NCI-H1048 (cell line): Measurements from ENCODE around the gene FRMD4A.

Experiments
- DNase-seq: peaks from one replicate; lab custom pipeline; 2025; lab: John Stamatoyannopoulos, UW

The FRMD4A gene

GRCh38 chr10:13671904-13672303 is 658.8 kb downstream of the FRMD4A start:
- DNase-seq: no peak

GRCh38 chr10:13670311-13670710 is 660.4 kb downstream of the FRMD4A start:
- DNase-seq: no peak

- no peak for DNase-seq
Measured at GRCh38 chr10:13669901-13670300, 660.8 kb downstream of the FRMD4A start.

DNA sequence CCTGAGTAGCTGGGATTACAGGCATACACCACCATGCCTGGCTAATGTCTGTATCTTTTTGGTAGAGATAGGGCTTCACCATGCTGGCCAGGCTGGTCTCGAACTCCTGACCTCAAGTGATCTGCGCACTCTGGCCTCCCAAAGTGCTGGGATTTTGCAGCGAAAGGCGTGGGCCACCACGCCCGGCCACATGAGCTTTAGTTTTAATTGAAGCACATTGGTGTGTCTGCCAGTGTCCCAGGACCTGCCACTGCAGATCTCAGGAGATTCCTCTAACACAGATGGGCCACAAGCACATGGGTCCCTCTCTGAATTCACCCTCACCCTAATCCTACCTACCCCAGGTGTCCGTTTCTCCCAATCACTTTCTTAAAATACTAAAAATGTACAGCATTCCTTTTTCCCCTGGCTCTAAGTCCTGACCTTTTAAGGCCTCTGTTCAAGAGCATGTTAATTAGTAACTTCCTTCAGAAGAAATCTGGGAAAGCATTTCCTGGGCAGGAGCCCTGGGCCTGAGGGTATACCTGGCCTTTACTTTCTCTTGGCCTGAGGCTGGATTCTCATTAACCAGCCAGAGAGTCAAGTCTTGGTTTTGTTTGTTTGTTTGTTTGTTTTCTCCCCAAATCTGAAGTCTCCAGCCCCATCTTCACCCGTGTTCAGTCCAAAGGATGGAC is 661.4 kb downstream of the FRMD4A start:
- DNase-seq: no peak

DNA sequence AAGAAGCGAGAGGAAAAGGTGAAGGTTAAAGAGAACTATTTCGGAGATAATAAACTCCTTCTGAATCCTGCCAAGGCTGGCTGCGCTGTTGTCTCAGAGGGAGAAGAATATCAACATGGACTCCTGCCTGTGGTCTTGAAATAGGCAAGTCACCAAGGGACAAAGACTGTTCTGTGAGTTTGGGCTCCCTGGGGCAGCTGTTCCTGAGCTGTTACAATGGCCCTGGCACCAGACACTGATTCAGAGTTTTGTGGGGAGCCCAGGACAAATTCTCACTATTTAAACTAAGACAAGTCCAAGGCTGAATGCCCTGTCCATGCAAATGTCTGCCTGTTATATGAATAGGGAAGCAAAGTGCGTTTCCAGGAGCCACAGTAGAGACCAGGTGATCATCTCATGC is 662.6 kb downstream of the FRMD4A start:
- no peak for DNase-seq

- no peak for DNase-seq
Measured at GRCh38 chr10:13665516-13666262, 665.0 kb downstream of the FRMD4A start.

DNA sequence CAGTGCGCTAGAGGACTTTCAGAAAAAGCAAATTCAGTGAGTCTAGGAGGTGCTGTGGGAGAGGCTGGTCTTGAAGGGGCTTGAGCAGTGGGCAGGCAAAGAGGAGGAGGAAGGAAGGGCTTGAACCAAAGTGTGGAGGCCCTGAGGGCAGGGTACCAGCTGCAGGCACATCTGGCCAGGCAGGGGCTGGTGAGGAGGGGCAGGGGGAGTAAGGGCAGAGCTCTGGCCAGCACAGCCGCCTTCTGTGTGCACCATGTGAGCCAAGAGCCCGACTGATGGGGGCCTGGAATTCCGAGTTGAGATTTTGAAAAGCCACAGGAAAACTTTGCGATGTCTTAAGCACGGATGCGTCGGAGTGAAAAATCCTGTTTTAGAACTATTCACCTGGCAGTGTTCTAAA is 669.5 kb downstream of the FRMD4A start:
- DNase-seq: no peak

- DNase-seq: no peak
Measured at GRCh38 chr10:13660551-13660920, 670.2 kb downstream of the FRMD4A start.

GRCh38 chr10:13659887-13660550 is 670.7 kb downstream of the FRMD4A start:
- no peak for DNase-seq

DNA sequence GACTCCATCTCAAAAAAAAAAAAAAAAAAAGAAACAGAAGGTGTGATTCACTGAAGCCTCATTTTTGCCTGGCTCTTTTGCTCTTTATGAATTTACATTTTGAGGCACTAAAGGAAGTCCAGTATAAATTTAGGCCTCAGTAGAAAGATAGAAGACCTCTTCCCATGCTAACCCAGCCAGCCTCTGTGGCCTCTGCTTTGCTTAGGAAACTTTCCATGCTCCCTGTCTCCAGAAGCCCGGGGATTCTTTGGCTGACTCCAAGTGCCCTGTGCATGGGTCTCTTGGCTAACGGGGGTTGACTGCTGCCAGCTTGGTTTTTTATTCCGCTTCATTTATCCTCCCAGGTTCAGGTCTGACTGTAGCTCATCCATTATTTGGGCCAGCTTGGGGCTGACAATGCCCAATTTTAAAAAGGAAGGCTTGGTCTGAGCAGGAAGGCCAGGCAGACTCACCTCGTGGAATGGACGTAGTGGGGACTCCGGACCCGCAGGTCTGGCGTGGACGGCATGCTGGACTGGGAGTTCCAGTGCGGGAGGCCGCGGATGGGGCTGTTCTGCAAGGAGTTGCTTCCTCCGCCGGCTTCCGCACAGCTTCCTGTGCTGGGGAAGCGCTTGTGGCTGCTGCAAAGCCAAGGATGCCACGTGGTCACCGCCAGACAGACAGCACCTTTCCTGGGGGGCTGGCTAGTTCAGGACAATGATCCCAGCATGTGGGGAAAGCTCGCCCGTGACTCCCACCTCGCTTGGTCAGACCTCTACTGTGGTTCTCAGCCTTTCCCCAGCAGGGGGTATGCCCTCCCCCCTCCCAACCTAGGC is 671.6 kb downstream of the FRMD4A start:
- no peak for DNase-seq

DNA sequence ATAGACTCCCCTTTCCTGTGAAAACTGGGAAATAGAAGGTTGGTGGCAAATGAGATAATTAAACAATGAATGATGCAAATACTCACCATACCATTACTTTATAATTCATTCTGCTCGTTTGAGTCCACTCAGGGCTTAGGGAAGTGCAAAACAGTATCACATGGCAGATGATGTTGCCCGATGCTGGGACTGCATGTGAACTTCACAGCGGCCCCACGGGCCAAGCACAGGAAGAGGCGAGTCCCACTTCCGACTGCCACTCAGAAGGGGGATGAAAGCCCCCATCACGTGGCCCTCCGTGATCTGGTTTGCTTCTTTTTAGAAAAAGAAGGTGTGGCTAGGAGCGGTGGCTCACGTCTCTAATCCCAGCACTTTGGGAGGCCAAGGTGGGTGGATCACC is 672.5 kb downstream of the FRMD4A start:
- DNase-seq: no peak

GRCh38 chr10:13657101-13657680 is 673.5 kb downstream of the FRMD4A start:
- no peak for DNase-seq

DNA sequence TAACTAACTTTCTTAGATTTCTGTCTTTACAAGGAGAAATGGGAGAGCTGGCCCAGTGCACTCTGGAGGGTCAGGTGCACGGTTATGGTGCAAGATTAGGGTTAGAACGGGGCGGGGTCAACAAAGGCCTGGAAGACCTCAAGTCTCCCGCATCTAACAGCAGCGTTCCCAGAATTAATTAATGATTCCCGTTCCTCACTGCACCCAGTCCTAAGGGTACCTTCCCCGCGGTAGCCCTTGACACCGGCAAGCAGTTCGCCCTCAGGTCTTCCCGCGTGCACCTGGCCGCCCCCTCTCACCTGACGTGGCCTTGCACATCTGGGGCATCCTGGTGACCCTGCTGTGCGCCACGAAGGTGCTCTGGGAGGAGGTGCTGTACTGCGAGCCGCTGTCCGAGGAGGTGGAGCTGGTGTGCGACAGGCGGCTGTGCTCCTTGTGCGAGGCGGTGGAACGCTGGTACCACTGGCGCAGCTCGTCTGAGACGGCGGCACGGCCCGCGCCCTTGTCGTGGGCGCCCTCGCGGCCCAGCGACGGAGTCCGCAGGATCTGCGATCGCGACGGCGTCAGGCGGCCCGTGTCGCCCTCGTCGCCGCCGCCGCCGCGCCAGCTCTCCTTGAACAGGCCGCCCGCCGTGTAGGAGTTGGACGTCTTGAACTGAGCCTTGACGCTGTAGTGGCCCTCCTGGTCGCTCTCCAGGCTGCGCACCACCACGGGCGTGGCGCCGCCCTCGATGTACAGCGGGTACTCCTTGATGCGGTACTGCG is 674.2 kb downstream of the FRMD4A start:
- no peak for DNase-seq

DNA sequence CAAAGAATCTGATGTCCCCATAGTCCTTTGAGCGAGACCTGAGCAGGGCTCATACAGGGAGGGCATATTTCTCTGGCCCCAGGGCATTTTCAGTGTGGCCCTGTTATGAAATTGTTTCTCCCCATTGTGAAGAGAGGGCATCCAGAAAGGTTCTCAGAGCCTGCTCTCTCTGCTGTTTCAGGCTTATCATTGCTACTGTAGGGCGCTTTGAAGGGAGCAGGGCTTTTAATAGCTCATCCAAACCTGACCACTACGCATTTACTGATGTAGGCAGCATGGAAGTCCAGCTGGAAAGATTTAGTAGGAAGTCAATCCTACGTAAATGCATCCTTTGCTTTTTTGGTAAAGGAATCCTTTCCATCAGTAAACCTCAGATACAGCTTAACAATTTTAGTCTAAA is 675.9 kb downstream of the FRMD4A start:
- DNase-seq: no peak

GRCh38 chr10:13654118-13654830 is 676.5 kb downstream of the FRMD4A start:
- DNase-seq: no peak

GRCh38 chr10:13652860-13653259 is 677.9 kb downstream of the FRMD4A start:
- no peak for DNase-seq

DNA sequence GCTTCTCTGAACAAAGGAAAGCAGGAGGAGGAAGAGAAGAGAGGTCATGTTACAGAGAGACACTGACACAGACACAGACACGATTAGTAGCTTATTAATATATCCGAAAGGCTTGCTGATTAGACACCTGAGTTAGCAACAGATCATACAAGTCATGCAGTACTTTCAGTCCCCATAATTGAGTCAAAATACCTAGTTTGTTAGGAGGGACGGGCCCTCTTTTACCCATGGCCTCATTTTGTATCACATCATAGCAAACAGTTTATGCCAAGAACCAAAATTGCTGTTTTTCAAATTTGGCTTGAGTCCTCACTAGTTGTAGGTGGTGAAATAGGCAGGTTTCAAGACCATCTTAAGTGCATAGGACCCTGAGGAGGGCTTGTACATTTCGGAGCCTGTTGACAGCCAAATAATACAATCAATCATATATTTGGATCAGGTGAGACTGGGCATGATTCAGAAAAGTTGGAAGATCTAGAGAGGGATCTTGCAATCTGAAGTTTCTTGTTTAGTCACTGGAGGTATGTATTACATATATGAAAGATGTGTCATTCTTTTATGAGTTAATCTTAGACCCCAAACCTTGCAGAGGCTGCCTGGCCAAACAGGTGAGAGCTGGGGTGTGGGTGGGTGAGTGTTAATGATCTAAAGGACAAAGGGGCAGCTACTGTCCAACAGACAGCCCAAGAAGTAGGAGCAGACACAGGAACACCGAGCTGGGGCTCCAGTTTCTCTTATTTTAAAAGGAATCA is 678.6 kb downstream of the FRMD4A start:
- DNase-seq: no peak

- no peak for DNase-seq
Measured at GRCh38 chr10:13650961-13651360, 679.8 kb downstream of the FRMD4A start.

DNA sequence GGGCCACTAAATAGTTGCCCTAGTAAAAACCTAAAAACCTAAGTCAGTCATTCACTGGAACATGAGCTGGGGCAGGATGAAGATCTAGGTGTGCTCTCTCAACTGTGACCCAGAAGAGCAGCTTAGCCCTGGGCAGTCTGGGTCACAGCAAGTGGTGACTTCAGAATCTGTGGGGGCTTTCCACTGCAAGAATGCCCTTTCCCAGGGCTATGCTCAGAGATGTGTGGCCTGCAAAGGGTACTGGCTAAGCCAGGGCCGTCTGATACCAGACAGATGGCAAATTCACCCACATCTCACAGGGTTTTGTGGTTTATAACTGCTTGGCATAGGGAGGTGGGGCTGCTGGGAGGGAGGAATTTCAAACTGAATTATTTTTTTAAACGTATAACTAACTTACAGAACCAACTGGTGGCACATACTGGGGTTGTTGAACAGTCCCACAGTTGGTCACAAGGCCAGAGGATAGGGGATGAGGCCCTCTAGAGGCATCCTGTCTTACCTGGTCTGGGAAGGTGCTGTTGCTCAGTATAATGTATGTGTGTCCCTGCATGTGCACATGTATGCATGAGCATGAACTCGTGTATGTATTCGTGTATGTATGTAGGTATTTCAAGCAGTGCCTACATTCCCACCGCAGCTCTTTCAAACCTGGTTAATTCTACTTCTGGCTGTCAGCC is 680.7 kb downstream of the FRMD4A start:
- DNase-seq: no peak
